Measurements from ENCODE around the gene ESYT3. TPM values are rescaled to one million over a fixed set of nuclear protein-coding genes. Genes with fewer than 3 reads are reported as not detected.
"Not testable (repeated sequence)": the region's sequence is repeated elsewhere in the genome, so short reads cannot be mapped to it uniquely, and the experiment has no call there.

Gene ESYT3
- total RNA-seq, 1 experiment from 2014 or later, result not detected

GRCh38 chr3:138405001-138405400 lies 29.4 kb upstream of the ESYT3 start:
- Histone ChIP-seq H3K9me3 (ENCODE audit: low read length) (no peaks in the 10 kb centered on the region), H3K36me3 (ENCODE audit: insufficient read depth, low read length) (no peaks in the 10 kb centered on the region), H3K79me2 (ENCODE audit: low read length) (no peaks in the 10 kb centered on the region), H3K9ac (ENCODE audit: low read length) (no peak overlapping the region), H3K9me2 (replicated peaks; ENCODE audit: insufficient read depth, low read length) (no peaks in the 10 kb centered on the region), H3K4me2 (ENCODE audit: low read depth, low read length, poor library complexity, severe bottlenecking) (no peak overlapping the region), H3K4me1 (ENCODE audit: low read length) (no peaks in the 10 kb centered on the region), H3K27ac (ENCODE audit: low read length) (no peak overlapping the region), H2AFZ (ENCODE audit: low read length) (no peak overlapping the region), H3K27me3 (ENCODE audit: low read length) (no peaks in the 10 kb centered on the region), H4K20me1 (ENCODE audit: insufficient read depth, low read depth, low read length) (no peaks in the 10 kb centered on the region), H3K4me3 (ENCODE audit: low read length) (no peak overlapping the region)
- DNase-seq, result no peak

- Histone ChIP-seq H4K20me1 (ENCODE audit: insufficient read depth, low read depth, low read length) (no peaks in the 10 kb centered on the region), H3K79me2 (ENCODE audit: low read length) (no peaks in the 10 kb centered on the region), H3K36me3 (ENCODE audit: insufficient read depth, low read length) (no peaks in the 10 kb centered on the region), H3K4me3 (ENCODE audit: low read length) (no peak overlapping the region), H3K9ac (ENCODE audit: low read length) (no peak overlapping the region), H2AFZ (ENCODE audit: low read length) (no peak overlapping the region), H3K9me3 (ENCODE audit: low read length) (no peaks in the 10 kb centered on the region), H3K4me1 (ENCODE audit: low read length) (no peaks in the 10 kb centered on the region), H3K4me2 (ENCODE audit: low read depth, low read length, poor library complexity, severe bottlenecking) (no peak overlapping the region), H3K27ac (ENCODE audit: low read length) (no peak overlapping the region), H3K27me3 (ENCODE audit: low read length) (no peaks in the 10 kb centered on the region), H3K9me2 (replicated peaks; ENCODE audit: insufficient read depth, low read length) (no peaks in the 10 kb centered on the region)
- DNase-seq, result peak; percentile 35
Measured at GRCh38 chr3:138405486-138405885, 28.9 kb upstream of the ESYT3 start.

- H3K9ac ChIP-seq (ENCODE audit: low read length), result no peak overlapping the region
- no peaks in the 10 kb centered on the region for H3K9me3 ChIP-seq (ENCODE audit: low read length)
- no peaks in the 10 kb centered on the region for H3K9me2 ChIP-seq (replicated peaks; ENCODE audit: insufficient read depth, low read length)
- no peaks in the 10 kb centered on the region for H3K79me2 ChIP-seq (ENCODE audit: low read length)
- no peaks in the 10 kb centered on the region for H4K20me1 ChIP-seq (ENCODE audit: insufficient read depth, low read depth, low read length)
- H3K4me2 ChIP-seq (ENCODE audit: low read depth, low read length, poor library complexity, severe bottlenecking), result no peak overlapping the region
- no peak overlapping the region for H2AFZ ChIP-seq (ENCODE audit: low read length)
- H3K27ac ChIP-seq (ENCODE audit: low read length), result no peak overlapping the region
- no peak overlapping the region for H3K4me3 ChIP-seq (ENCODE audit: low read length)
- no peaks in the 10 kb centered on the region for H3K4me1 ChIP-seq (ENCODE audit: low read length)
- no peak for DNase-seq
- H3K36me3 ChIP-seq (ENCODE audit: insufficient read depth, low read length), result no peaks in the 10 kb centered on the region
- no peaks in the 10 kb centered on the region for H3K27me3 ChIP-seq (ENCODE audit: low read length)
Measured at GRCh38 chr3:138406606-138407005, 27.8 kb upstream of the ESYT3 start.

GRCh38 chr3:138407236-138407907 lies 27.0 kb upstream of the ESYT3 start:
- no peak overlapping the region for H3K4me2 ChIP-seq (ENCODE audit: low read depth, low read length, poor library complexity, severe bottlenecking)
- H3K27me3 ChIP-seq (ENCODE audit: low read length), result no peaks in the 10 kb centered on the region
- no peaks in the 10 kb centered on the region for H3K36me3 ChIP-seq (ENCODE audit: insufficient read depth, low read length)

GRCh38 chr3:138408751-138409570 lies 25.5 kb upstream of the ESYT3 start:
- no peak overlapping the region for H2AFZ ChIP-seq (ENCODE audit: low read length)
- peak; percentile 37 for DNase-seq

More at GRCh38 chr3:138407236-138407907, 27.0 kb upstream of the ESYT3 start:
- Histone ChIP-seq H4K20me1 (ENCODE audit: insufficient read depth, low read depth, low read length) (no peaks in the 10 kb centered on the region), H3K27ac (ENCODE audit: low read length) (no peak overlapping the region), H3K9me2 (replicated peaks; ENCODE audit: insufficient read depth, low read length) (no peaks in the 10 kb centered on the region), H3K4me1 (ENCODE audit: low read length) (no peaks in the 10 kb centered on the region), H3K9me3 (ENCODE audit: low read length) (no peaks in the 10 kb centered on the region), H3K4me3 (ENCODE audit: low read length) (no peak overlapping the region), H3K9ac (ENCODE audit: low read length) (no peak overlapping the region), H3K79me2 (ENCODE audit: low read length) (no peaks in the 10 kb centered on the region), H2AFZ (ENCODE audit: low read length) (no peak overlapping the region)
- peak; percentile 35 for DNase-seq

GRCh38 chr3:138412821-138413551 lies 21.4 kb upstream of the ESYT3 start:
- no peaks in the 10 kb centered on the region for H3K79me2 ChIP-seq (ENCODE audit: low read length)
- H2AFZ ChIP-seq (ENCODE audit: low read length), result no peak overlapping the region
- H3K4me2 ChIP-seq (ENCODE audit: low read depth, low read length, poor library complexity, severe bottlenecking), result no peak overlapping the region
- no peak overlapping the region for H3K4me3 ChIP-seq (ENCODE audit: low read length)
- H3K9ac ChIP-seq (ENCODE audit: low read length), result no peak overlapping the region
- H3K9me2 ChIP-seq (replicated peaks; ENCODE audit: insufficient read depth, low read length), result no peaks in the 10 kb centered on the region
- no peak for DNase-seq
- no peaks in the 10 kb centered on the region for H4K20me1 ChIP-seq (ENCODE audit: insufficient read depth, low read depth, low read length)
- no peaks in the 10 kb centered on the region for H3K4me1 ChIP-seq (ENCODE audit: low read length)
- no peaks in the 10 kb centered on the region for H3K9me3 ChIP-seq (ENCODE audit: low read length)
- no peak overlapping the region for H3K27ac ChIP-seq (ENCODE audit: low read length)
- no peaks in the 10 kb centered on the region for H3K36me3 ChIP-seq (ENCODE audit: insufficient read depth, low read length)
- no peaks in the 10 kb centered on the region for H3K27me3 ChIP-seq (ENCODE audit: low read length)

More at GRCh38 chr3:138408751-138409570, 25.5 kb upstream of the ESYT3 start:
- Histone ChIP-seq H3K4me2 (ENCODE audit: low read depth, low read length, poor library complexity, severe bottlenecking) (no peak overlapping the region), H3K27me3 (ENCODE audit: low read length) (no peaks in the 10 kb centered on the region), H3K4me1 (ENCODE audit: low read length) (no peaks in the 10 kb centered on the region), H3K9me3 (ENCODE audit: low read length) (no peaks in the 10 kb centered on the region), H3K79me2 (ENCODE audit: low read length) (no peaks in the 10 kb centered on the region), H3K36me3 (ENCODE audit: insufficient read depth, low read length) (no peaks in the 10 kb centered on the region), H3K9ac (ENCODE audit: low read length) (no peak overlapping the region), H3K27ac (ENCODE audit: low read length) (no peak overlapping the region), H3K4me3 (ENCODE audit: low read length) (no peak overlapping the region), H4K20me1 (ENCODE audit: insufficient read depth, low read depth, low read length) (no peaks in the 10 kb centered on the region), H3K9me2 (replicated peaks; ENCODE audit: insufficient read depth, low read length) (no peaks in the 10 kb centered on the region)

GRCh38 chr3:138416236-138416635 lies 18.2 kb upstream of the ESYT3 start:
- not testable (repeated sequence) for H3K27ac ChIP-seq (ENCODE audit: low read length); H3K9me2 ChIP-seq (replicated peaks; ENCODE audit: insufficient read depth, low read length); H3K4me1 ChIP-seq (ENCODE audit: low read length); H3K9ac ChIP-seq (ENCODE audit: low read length); DNase-seq; H3K36me3 ChIP-seq (ENCODE audit: insufficient read depth, low read length); H3K27me3 ChIP-seq (ENCODE audit: low read length); H4K20me1 ChIP-seq (ENCODE audit: insufficient read depth, low read depth, low read length); H3K4me3 ChIP-seq (ENCODE audit: low read length); H3K79me2 ChIP-seq (ENCODE audit: low read length); H3K9me3 ChIP-seq (ENCODE audit: low read length); H2AFZ ChIP-seq (ENCODE audit: low read length)
- peak overlapping the region; percentile 12 for H3K4me2 ChIP-seq (ENCODE audit: low read depth, low read length, poor library complexity, severe bottlenecking)

- Histone ChIP-seq H4K20me1 (ENCODE audit: insufficient read depth, low read depth, low read length) (no peaks in the 10 kb centered on the region), H3K9me3 (ENCODE audit: low read length) (no peaks in the 10 kb centered on the region), H3K9me2 (replicated peaks; ENCODE audit: insufficient read depth, low read length) (no peaks in the 10 kb centered on the region), H3K36me3 (ENCODE audit: insufficient read depth, low read length) (no peaks in the 10 kb centered on the region), H2AFZ (ENCODE audit: low read length) (no peak overlapping the region), H3K9ac (ENCODE audit: low read length) (no peak overlapping the region), H3K27me3 (ENCODE audit: low read length) (0 out of 2 replicates have a peak, but pooled peaks cover 3% of the 10 kb centered on the region), H3K4me1 (ENCODE audit: low read length) (no peaks in the 10 kb centered on the region), H3K4me2 (ENCODE audit: low read depth, low read length, poor library complexity, severe bottlenecking) (no peak overlapping the region), H3K79me2 (ENCODE audit: low read length) (no peaks in the 10 kb centered on the region), H3K27ac (ENCODE audit: low read length) (no peak overlapping the region), H3K4me3 (ENCODE audit: low read length) (no peak overlapping the region)
- DNase-seq, result peak; percentile 87
Measured at GRCh38 chr3:138417559-138417982, 16.8 kb upstream of the ESYT3 start.

All from Karpas-422 (cell line).